SU-DHL-6 (cell line): ENCODE results near the gene SSX2IP.
"Not testable (repeated sequence)": the region's sequence is repeated elsewhere in the genome, so short reads cannot be mapped to it uniquely, and the experiment has no call there.

ENCODE experiments used
- H2AFZ ChIP-seq: fragments of 200-600 bp; sonication (generic); 2 replicates; pipeline ENCODE4 v1.6.1; 2014; ENCODE audit warnings: low read depth, mild to moderate bottlenecking, moderate library complexity, mixed read lengths, antibody characterized with exemption, low read length; ENCODE audit not compliant: severe bottlenecking
- H3F3A ChIP-seq: fragments of 200-600 bp; shearing (Covaris generic); 2 replicates; pipeline ENCODE4 v1.6.0; 2016; ENCODE audit warnings: antibody characterized with exemption, mild to moderate bottlenecking; ENCODE audit not compliant: insufficient read depth
- H3K27ac ChIP-seq: fragments of 200-600 bp; sonication (generic); 2 replicates; pipeline ENCODE4 v1.5.1; 2016; ENCODE audit warnings: low read depth, mild to moderate bottlenecking, low read length, moderate library complexity, mixed read lengths
- H3K27me3 ChIP-seq: fragments of 200-600 bp; sonication (generic), shearing (Covaris generic); 2 replicates; pipeline ENCODE4 v1.6.0; 2014; ENCODE audit warnings: mild to moderate bottlenecking, low read length
- H3K36me3 ChIP-seq: fragments of 200-600 bp; sonication (generic); 2 replicates; pipeline ENCODE4 v1.6.1; 2014; ENCODE audit warnings: mild to moderate bottlenecking, low read length, mixed read lengths
- H3K4me2 ChIP-seq: fragments of 300-600, 200-600 bp; shearing (Covaris generic), sonication (generic); 2 replicates; pipeline ENCODE4 v1.6.0; 2014; ENCODE audit warnings: low read length, low read depth, mild to moderate bottlenecking; ENCODE audit not compliant: poor library complexity, severe bottlenecking
- H3K4me3 ChIP-seq: fragments of 200-600 bp; sonication (generic); 2 replicates; pipeline ENCODE4 v1.5.1; 2014; ENCODE audit warnings: antibody characterized with exemption, low read length, mild to moderate bottlenecking, mixed read lengths; ENCODE audit not compliant: insufficient read depth, poor library complexity, severe bottlenecking
- H3K79me2 ChIP-seq: fragments of 200-600 bp; sonication (generic); 2 replicates; pipeline ENCODE4 v1.6.1; 2014; ENCODE audit warnings: mild to moderate bottlenecking, low read length, moderate library complexity; ENCODE audit not compliant: insufficient read depth
- H3K9ac ChIP-seq: fragments of 200-600 bp; sonication (generic); 2 replicates; pipeline ENCODE4 v1.7.0; 2014; ENCODE audit warnings: mild to moderate bottlenecking, low read length
- H3K9me2 ChIP-seq: fragments of 200-600 bp; sonication (generic); replicated peaks from 2 replicates; pipeline ENCODE4 v1.6.1; 2014; ENCODE audit warnings: low read length; ENCODE audit not compliant: insufficient read depth
- H3K9me3 ChIP-seq: fragments of 200-600 bp; sonication (generic); 2 replicates; pipeline ENCODE4 v1.6.1; 2014; ENCODE audit warnings: low read length, mixed read lengths; ENCODE audit not compliant: insufficient read depth
- H4K20me1 ChIP-seq: fragments of 200-600 bp; sonication (generic); 2 replicates; pipeline ENCODE4 v1.6.1; 2014; ENCODE audit warnings: low read depth, mild to moderate bottlenecking, antibody characterized with exemption, low read length, moderate library complexity, mixed read lengths
- EZH2phosphoT487 ChIP-seq: fragments of 200-600 bp; sonication (generic), shearing (Covaris generic); conservative IDR thresholded peaks from 2 replicates; pipeline ENCODE4 v1.6.1; 2018; ENCODE audit warnings: mild to moderate bottlenecking, antibody characterized with exemption, low read length, moderate library complexity, mixed read lengths
- TF ChIP-seq, protein P1 (sequence below): fragments of 200-600 bp; sonication (generic); IDR thresholded peaks from one replicate; pipeline ENCODE4 v1.5.1; 2017; ENCODE audit warnings: antibody characterized with exemption, mild to moderate bottlenecking, low read length, moderate library complexity; ENCODE audit not compliant: insufficient read depth, poor library complexity, severe bottlenecking

The SSX2IP gene

DNA sequence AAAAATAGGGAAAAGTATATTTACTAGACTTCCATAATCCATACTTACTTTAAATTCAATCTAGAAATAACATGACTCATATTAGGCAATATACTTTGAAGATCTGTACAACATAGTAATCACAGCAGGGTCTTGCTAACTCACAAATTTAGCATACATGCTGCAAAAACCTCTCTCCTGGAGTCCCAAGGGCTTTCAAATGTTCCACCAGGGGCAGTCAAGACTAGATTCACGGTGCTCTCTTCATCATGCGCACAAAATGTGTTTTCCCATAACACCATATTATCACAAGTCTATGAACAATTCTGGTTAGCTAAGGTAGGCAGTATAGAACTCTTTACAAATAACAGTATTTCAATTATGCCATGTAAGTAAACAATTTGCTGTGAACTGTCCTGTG, 45.8 kb downstream of the SSX2IP start:
- Histone ChIP-seq H3K36me3 (no peaks in the 10 kb centered on the region; the same call in 1 of the 2 replicates), H4K20me1 (no peaks in the 10 kb centered on the region), H3K9ac (no peak overlapping the region), H3K9me2 (no peaks in the 10 kb centered on the region), H3K4me2 (no peak overlapping the region), H3K27me3 (no peaks in the 10 kb centered on the region), H3K9me3 (no peaks in the 10 kb centered on the region), H3K4me3 (no peak overlapping the region), H3K79me2 (no peaks in the 10 kb centered on the region), H3F3A (no peaks in the 10 kb centered on the region), H2AFZ (no peak overlapping the region), H3K27ac (no peak overlapping the region)
- no peak for TF ChIP-seq EZH2phosphoT487
- TF ChIP-seq, protein P1, sequence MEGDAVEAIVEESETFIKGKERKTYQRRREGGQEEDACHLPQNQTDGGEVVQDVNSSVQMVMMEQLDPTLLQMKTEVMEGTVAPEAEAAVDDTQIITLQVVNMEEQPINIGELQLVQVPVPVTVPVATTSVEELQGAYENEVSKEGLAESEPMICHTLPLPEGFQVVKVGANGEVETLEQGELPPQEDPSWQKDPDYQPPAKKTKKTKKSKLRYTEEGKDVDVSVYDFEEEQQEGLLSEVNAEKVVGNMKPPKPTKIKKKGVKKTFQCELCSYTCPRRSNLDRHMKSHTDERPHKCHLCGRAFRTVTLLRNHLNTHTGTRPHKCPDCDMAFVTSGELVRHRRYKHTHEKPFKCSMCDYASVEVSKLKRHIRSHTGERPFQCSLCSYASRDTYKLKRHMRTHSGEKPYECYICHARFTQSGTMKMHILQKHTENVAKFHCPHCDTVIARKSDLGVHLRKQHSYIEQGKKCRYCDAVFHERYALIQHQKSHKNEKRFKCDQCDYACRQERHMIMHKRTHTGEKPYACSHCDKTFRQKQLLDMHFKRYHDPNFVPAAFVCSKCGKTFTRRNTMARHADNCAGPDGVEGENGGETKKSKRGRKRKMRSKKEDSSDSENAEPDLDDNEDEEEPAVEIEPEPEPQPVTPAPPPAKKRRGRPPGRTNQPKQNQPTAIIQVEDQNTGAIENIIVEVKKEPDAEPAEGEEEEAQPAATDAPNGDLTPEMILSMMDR = no peak

- TF ChIP-seq, protein P1 = no peak
- TF ChIP-seq EZH2phosphoT487 = no peak
- no peak overlapping the region for H3K4me2 ChIP-seq
Measured at GRCh38 chr1:84643183-84643582, 47.1 kb downstream of the SSX2IP start.

GRCh38 chr1:84642774-84643173, 47.5 kb downstream of the SSX2IP start:
- Histone ChIP-seq H3K27ac (no peak overlapping the region), H3K27me3 (no peaks in the 10 kb centered on the region), H3K4me2 (no peak overlapping the region), H3K9ac (no peak overlapping the region), H2AFZ (no peak overlapping the region), H3K9me3 (no peaks in the 10 kb centered on the region), H3K36me3 (no peaks in the 10 kb centered on the region; the same call in 1 of the 2 replicates), H3K9me2 (no peaks in the 10 kb centered on the region), H4K20me1 (no peaks in the 10 kb centered on the region), H3K4me3 (no peak overlapping the region), H3K79me2 (no peaks in the 10 kb centered on the region), H3F3A (no peaks in the 10 kb centered on the region)
- TF ChIP-seq EZH2phosphoT487 = no peak
- TF ChIP-seq, protein P1 = no peak

More at GRCh38 chr1:84643183-84643582, 47.1 kb downstream of the SSX2IP start:
- Histone ChIP-seq H3K27me3 (no peaks in the 10 kb centered on the region), H3K79me2 (no peaks in the 10 kb centered on the region), H4K20me1 (no peaks in the 10 kb centered on the region), H3K9ac (no peak overlapping the region), H3K27ac (no peak overlapping the region), H2AFZ (no peak overlapping the region), H3F3A (no peaks in the 10 kb centered on the region), H3K9me2 (no peaks in the 10 kb centered on the region), H3K4me3 (no peak overlapping the region), H3K36me3 (no peaks in the 10 kb centered on the region; the same call in 1 of the 2 replicates), H3K9me3 (no peaks in the 10 kb centered on the region)

- H4K20me1 ChIP-seq, H3K4me3 ChIP-seq, H2AFZ ChIP-seq, H3K36me3 ChIP-seq, H3F3A ChIP-seq, H3K79me2 ChIP-seq, H3K9me2 ChIP-seq, H3K27me3 ChIP-seq, H3K4me2 ChIP-seq, H3K9me3 ChIP-seq, H3K27ac ChIP-seq, H3K9ac ChIP-seq: not testable (repeated sequence)
Measured at GRCh38 chr1:84639731-84640130, 50.5 kb downstream of the SSX2IP start.
